IPS-NIHi11 (cell line): ENCODE measurements around the gene RPL12.
A peak's percentile ranks its signal among the peaks of the same experiment; 100 is the strongest.

Experiments
- DNase-seq: peaks from one replicate; pipeline ENCODE4 v3.0.0; 2012; ENCODE audit warnings: mixed read lengths, low spot score

RPL12 gene

GRCh38 chr9:127450830-127451607 lies at the start of gene RPL12, which contains the start of gene LRSAM1:
Gene RPL12 (minus strand): TSS chr9:127451406. CDS start chr9:127451317, 89 bp downstream.
Gene LRSAM1 (plus strand): TSS chr9:127451510. CDS start chr9:127454528, 3,018 bp downstream.
- peak; percentile 99 for DNase-seq

GRCh38 chr9:127500862-127501261 lies 49.7 kb upstream of the RPL12 start:
- no peak for DNase-seq

GRCh38 chr9:127500399-127500798 lies 49.2 kb upstream of the RPL12 start:
- DNase-seq, result no peak

GRCh38 chr9:127498298-127498697 lies 47.1 kb upstream of the RPL12 start:
- DNase-seq, result no peak

GRCh38 chr9:127497656-127498290 lies 46.6 kb upstream of the RPL12 start:
- no peak for DNase-seq

GRCh38 chr9:127496974-127497373 lies 45.8 kb upstream of the RPL12 start:
- no peak for DNase-seq

- DNase-seq, result no peak
Measured at GRCh38 chr9:127495884-127496555, 44.8 kb upstream of the RPL12 start.

GRCh38 chr9:127494304-127494702 lies 43.1 kb upstream of the RPL12 start:
- no peak for DNase-seq

- no peak for DNase-seq
Measured at GRCh38 chr9:127493592-127494303, 42.5 kb upstream of the RPL12 start.

GRCh38 chr9:127492616-127493015 lies 41.4 kb upstream of the RPL12 start:
- DNase-seq, result no peak

GRCh38 chr9:127491516-127491915 lies 40.3 kb upstream of the RPL12 start:
- DNase-seq, result no peak

- no peak for DNase-seq
Measured at GRCh38 chr9:127490535-127491230, 39.5 kb upstream of the RPL12 start.

GRCh38 chr9:127489471-127490115 lies 38.4 kb upstream of the RPL12 start:
- DNase-seq, result peak; percentile 86

- DNase-seq, result no peak
Measured at GRCh38 chr9:127488946-127489345, 37.7 kb upstream of the RPL12 start.

GRCh38 chr9:127485995-127486394 lies 34.8 kb upstream of the RPL12 start:
- DNase-seq, result no peak

- DNase-seq, result no peak
Measured at GRCh38 chr9:127482662-127483061, 31.5 kb upstream of the RPL12 start.

GRCh38 chr9:127479507-127480081 lies 28.4 kb upstream of the RPL12 start:
- no peak for DNase-seq

- DNase-seq, result no peak
Measured at GRCh38 chr9:127474592-127474991, 23.4 kb upstream of the RPL12 start.

- no peak for DNase-seq
Measured at GRCh38 chr9:127473932-127474331, 22.7 kb upstream of the RPL12 start.

- no peak for DNase-seq
Measured at GRCh38 chr9:127473501-127473900, 22.3 kb upstream of the RPL12 start.

- no peak for DNase-seq
Measured at GRCh38 chr9:127470662-127471061, 19.5 kb upstream of the RPL12 start.
